GM10847 (cell line): ENCODE measurements around the gene C10orf90.

Experiments used
- POLR2A ChIP-seq: IDR thresholded peaks from 2 replicates; pipeline ENCODE4 v1.6.1; 2011; ENCODE audit not compliant: insufficient read length; ENCODE audit errors: extremely low read depth

Gene C10orf90

GRCh38 chr10:126468467-126468866, 202.0 kb downstream of the C10orf90 start:
- no peak for TF ChIP-seq POLR2A

- TF ChIP-seq POLR2A = no peak
Observed at GRCh38 chr10:126465771-126466170, 204.7 kb downstream of the C10orf90 start.

GRCh38 chr10:126463286-126463685, 207.2 kb downstream of the C10orf90 start:
- TF ChIP-seq POLR2A = no peak

- TF ChIP-seq POLR2A = no peak
Observed at GRCh38 chr10:126461289-126461940, 209.1 kb downstream of the C10orf90 start.

DNA sequence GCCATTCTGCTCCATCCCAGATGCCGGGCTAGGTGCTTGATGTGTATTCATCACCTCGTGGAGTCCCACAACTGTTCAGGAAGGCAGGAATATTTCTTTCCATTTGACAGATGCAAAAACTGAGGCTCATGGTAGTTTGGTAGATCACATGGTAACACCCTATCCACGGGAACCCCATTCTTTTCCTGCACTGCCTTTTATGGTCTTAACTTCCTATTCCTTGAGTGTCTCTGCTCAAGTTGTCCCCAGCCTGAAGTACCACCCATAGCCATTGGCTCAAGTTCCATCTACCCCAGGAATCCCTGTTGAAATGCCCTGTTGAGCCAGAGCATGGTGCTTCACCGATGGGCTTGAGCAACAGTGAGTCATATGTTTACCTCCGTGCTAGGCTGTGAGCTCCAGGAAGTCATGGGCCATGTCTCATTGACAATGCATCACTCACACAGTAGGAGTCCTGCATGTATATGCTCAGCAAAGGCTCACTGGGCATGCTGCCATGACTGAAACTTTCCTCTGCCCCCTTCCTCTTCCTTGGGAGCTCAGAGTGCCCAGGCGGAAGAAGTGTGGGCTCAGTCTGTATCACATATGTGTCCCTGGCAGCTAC, 210.5 kb downstream of the C10orf90 start:
- no peak for TF ChIP-seq POLR2A

- TF ChIP-seq POLR2A = no peak
Observed at GRCh38 chr10:126459032-126459831, 211.3 kb downstream of the C10orf90 start.

DNA sequence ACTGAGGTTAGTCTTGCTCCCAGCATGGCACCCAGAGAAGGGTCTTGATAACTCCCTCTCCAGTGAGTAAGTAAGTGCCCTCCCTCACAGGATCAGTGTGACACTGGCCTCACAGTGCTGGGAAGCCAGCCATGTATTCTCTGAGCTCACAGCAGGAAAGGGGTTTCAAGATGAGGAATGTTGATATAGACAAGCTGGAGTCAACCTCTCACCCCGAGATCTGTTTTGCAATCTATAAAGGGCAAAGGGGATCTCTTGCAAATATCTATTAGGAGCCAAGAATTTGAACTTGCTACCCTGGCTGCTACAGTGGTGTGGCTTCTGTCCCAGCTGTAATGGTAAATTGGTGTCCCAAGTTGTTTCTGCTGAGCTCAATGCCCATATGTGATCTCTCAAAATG, 212.0 kb downstream of the C10orf90 start:
- no peak for TF ChIP-seq POLR2A

GRCh38 chr10:126456632-126457031, 213.9 kb downstream of the C10orf90 start:
- no peak for TF ChIP-seq POLR2A

GRCh38 chr10:126455766-126456405, 214.6 kb downstream of the C10orf90 start:
- no peak for TF ChIP-seq POLR2A

DNA sequence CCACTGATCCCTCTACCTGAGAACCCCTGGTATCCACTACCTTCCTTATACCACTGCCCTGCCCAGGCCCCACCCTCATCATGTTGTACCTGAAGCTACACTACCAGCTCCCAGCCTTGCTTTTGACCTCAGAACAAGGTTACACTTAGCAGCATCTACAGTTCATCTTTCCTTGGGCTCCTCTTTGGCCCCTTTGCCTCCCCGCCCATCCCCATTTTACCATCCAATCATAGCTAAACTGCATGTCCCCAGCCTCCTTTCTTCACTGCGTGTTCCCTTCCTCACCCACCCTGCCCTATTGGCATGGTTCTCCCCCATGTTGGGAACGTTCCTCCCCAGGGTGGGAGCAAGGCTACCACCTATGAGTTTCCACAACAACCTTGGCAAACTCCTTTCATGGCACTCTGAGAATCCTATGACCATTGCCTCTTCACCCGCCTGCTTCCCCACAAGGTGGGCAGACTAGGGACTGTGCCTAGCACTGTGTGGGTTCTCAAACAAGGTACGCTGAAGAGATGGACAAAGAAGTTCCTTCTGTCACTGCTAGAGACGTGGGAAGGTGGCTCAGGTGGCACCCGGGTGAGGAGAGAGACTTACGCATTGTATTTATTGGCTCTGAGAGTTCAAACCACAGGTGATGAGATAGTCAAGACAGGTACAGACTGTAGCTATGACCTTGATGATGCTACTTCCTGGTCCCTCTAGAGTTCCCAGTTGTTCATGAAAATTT, 215.3 kb downstream of the C10orf90 start:
- TF ChIP-seq POLR2A = no peak

DNA sequence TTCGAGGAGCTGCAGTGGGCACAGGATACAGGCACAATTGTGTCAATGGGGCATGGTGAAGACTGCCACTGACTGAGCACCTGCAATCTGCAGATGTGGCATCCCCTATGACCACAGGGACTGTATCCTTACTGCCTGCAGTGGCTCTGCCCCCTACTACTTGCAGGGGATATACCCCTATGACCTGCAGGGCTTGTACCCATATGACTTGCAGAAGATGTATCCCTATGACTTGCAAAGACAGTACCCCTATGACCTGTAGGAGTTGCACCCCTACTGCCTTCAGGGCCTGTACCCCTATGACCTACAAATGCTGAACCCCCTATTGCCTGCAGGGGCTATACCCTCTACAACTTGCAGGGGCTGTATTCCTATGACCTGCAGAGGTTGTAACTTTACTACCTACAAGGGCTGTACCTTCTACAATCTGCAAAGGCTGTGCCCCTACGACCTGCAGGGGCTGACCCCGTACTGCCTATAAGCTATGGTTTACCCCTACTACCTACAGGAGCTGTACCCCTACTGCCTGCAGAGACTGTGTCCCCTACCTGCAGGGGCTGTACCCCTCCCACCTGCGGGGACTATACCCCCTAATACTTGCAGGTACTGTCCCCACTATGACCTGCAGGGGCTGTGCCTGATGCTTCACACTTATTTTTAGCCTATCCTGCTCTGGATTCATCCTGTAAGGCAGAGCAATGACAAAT, 216.3 kb downstream of the C10orf90 start:
- TF ChIP-seq POLR2A = no peak

GRCh38 chr10:126452245-126452644, 218.2 kb downstream of the C10orf90 start:
- no peak for TF ChIP-seq POLR2A

- TF ChIP-seq POLR2A = no peak
Observed at GRCh38 chr10:126448091-126448490, 222.4 kb downstream of the C10orf90 start.

- no peak for TF ChIP-seq POLR2A
Observed at GRCh38 chr10:126439942-126440341, 230.6 kb downstream of the C10orf90 start.

GRCh38 chr10:126438407-126438783, 232.1 kb downstream of the C10orf90 start:
- no peak for TF ChIP-seq POLR2A
